COLO668 (cell line): ENCODE data around the gene SMAD3.

Experiments used
- DNase-seq: peaks from one replicate; lab custom pipeline; 2025; ENCODE audit not compliant: unreplicated experiment; lab: John Stamatoyannopoulos, UW

Gene SMAD3

GRCh38 chr15:67138891-67139855, 73.8 kb downstream of the SMAD3 start:
- no peak for DNase-seq

GRCh38 chr15:67140078-67140833, 74.9 kb downstream of the SMAD3 start:
- DNase-seq = no peak

- no peak for DNase-seq
Observed at GRCh38 chr15:67142092-67142766, 76.8 kb downstream of the SMAD3 start.

GRCh38 chr15:67142767-67143100, 77.3 kb downstream of the SMAD3 start:
- no peak for DNase-seq

- no peak for DNase-seq
Observed at GRCh38 chr15:67143646-67144045, 78.2 kb downstream of the SMAD3 start.

GRCh38 chr15:67144609-67145311, 79.4 kb downstream of the SMAD3 start:
- DNase-seq = no peak

GRCh38 chr15:67145312-67145610, 79.9 kb downstream of the SMAD3 start:
- DNase-seq = no peak

- no peak for DNase-seq
Observed at GRCh38 chr15:67145710-67146109, 80.3 kb downstream of the SMAD3 start.

GRCh38 chr15:67146234-67146633, 80.8 kb downstream of the SMAD3 start:
- DNase-seq = peak; percentile 18

GRCh38 chr15:67146875-67147381, 81.5 kb downstream of the SMAD3 start:
- DNase-seq = peak; percentile 71

GRCh38 chr15:67147396-67147949, 82.1 kb downstream of the SMAD3 start:
- no peak for DNase-seq

- DNase-seq = no peak
Observed at GRCh38 chr15:67148196-67148701, 82.8 kb downstream of the SMAD3 start.

- DNase-seq = no peak
Observed at GRCh38 chr15:67149068-67149772, 83.8 kb downstream of the SMAD3 start.

- no peak for DNase-seq
Observed at GRCh38 chr15:67149773-67150022, 84.3 kb downstream of the SMAD3 start.

GRCh38 chr15:67150023-67150860, 84.8 kb downstream of the SMAD3 start:
- peak; percentile 9 for DNase-seq

- no peak for DNase-seq
Observed at GRCh38 chr15:67152429-67152828, 87.0 kb downstream of the SMAD3 start.

GRCh38 chr15:67153044-67153443, 87.6 kb downstream of the SMAD3 start:
- peak; percentile 18 for DNase-seq

GRCh38 chr15:67154249-67154648, 88.8 kb downstream of the SMAD3 start:
- DNase-seq = no peak

- no peak for DNase-seq
Observed at GRCh38 chr15:67156426-67156825, 91.0 kb downstream of the SMAD3 start.
